OCI-M2 (cell line): Measurements from ENCODE around the gene LSG1.

ENCODE experiments used
- DNase-seq: peaks from one replicate; lab custom pipeline; 2025; ENCODE audit not compliant: unreplicated experiment; lab: John Stamatoyannopoulos, UW

Gene LSG1

GRCh38 chr3:194671900-194672808 lies at the start of gene LSG1:
Gene LSG1, minus strand, starts transcription at chr3:194672191. Its CDS starts 29 bp downstream, at chr3:194672162.
- DNase-seq, result peak; percentile 57

GRCh38 chr3:194720048-194720447 lies 48.1 kb upstream of the LSG1 start:
- no peak for DNase-seq

GRCh38 chr3:194718079-194718478 lies 46.1 kb upstream of the LSG1 start:
- DNase-seq, result no peak

GRCh38 chr3:194715022-194715800 lies 43.2 kb upstream of the LSG1 start:
- DNase-seq, result no peak

GRCh38 chr3:194714564-194714963 lies 42.6 kb upstream of the LSG1 start:
- no peak for DNase-seq

GRCh38 chr3:194714137-194714455 lies 42.1 kb upstream of the LSG1 start:
- DNase-seq, result no peak

GRCh38 chr3:194713299-194714136 lies 41.5 kb upstream of the LSG1 start:
- no peak for DNase-seq

- no peak for DNase-seq
These were observed 39.9 kb upstream of the LSG1 start for GRCh38 chr3:194711913-194712312.

- no peak for DNase-seq
These were observed 39.3 kb upstream of the LSG1 start for GRCh38 chr3:194711286-194711685.

- no peak for DNase-seq
These were observed 35.2 kb upstream of the LSG1 start for GRCh38 chr3:194707147-194707540.

GRCh38 chr3:194705761-194706160 lies 33.8 kb upstream of the LSG1 start:
- DNase-seq, result no peak

GRCh38 chr3:194705227-194705626 lies 33.2 kb upstream of the LSG1 start:
- DNase-seq, result no peak

- DNase-seq, result no peak
These were observed 30.6 kb upstream of the LSG1 start for GRCh38 chr3:194702545-194702944.

GRCh38 chr3:194696702-194697101 lies 24.7 kb upstream of the LSG1 start:
- no peak for DNase-seq

- DNase-seq, result no peak
These were observed 19.7 kb upstream of the LSG1 start for GRCh38 chr3:194691481-194692283.

- no peak for DNase-seq
These were observed 18.7 kb upstream of the LSG1 start for GRCh38 chr3:194690501-194691372.

- DNase-seq, result no peak
These were observed 17.5 kb upstream of the LSG1 start for GRCh38 chr3:194689493-194689944.

GRCh38 chr3:194688946-194689345 lies 17.0 kb upstream of the LSG1 start:
- no peak for DNase-seq

- DNase-seq, result no peak
These were observed 16.3 kb upstream of the LSG1 start for GRCh38 chr3:194688200-194688740.
